Muscle of back (tissue), 11 donors: ENCODE measurements around the gene ARHGEF7. TPM values are rescaled to one million over a fixed set of nuclear protein-coding genes. Genes with fewer than 3 reads are reported as not detected.
A peak's percentile ranks its signal among the peaks of the same experiment; 100 is the strongest.

Experiments used
- DNase-seq, 3 donors: peaks; one replicate each; pipeline versions ENCODE4 v3.0.0 to v3.0.0-alpha.2; 2013
- polyA plus RNA-seq, 10 donors: library from polyadenylated mRNA; unstranded; fragments of 120-200 nt; gene quantifications; one replicate each; pipeline ENCODE4 v1.2.1, GENCODE V29; 2013; ENCODE audit not compliant: insufficient read length in 10 of 10

Gene ARHGEF7
- polyA plus RNA-seq, 10 donors: 54.3 to 90.5 (median 73.8) TPM

- DNase-seq: peak in 1 of 3 donors; percentile 58
Observed at GRCh38 chr13:111216166-111216960, 101.3 kb downstream of the ARHGEF7 start.

GRCh38 chr13:111217641-111218040 lies 102.5 kb downstream of the ARHGEF7 start:
- no peak for DNase-seq

- DNase-seq: no peak
Observed at GRCh38 chr13:111219280-111219679, 104.2 kb downstream of the ARHGEF7 start.

- DNase-seq: no peak
Observed at GRCh38 chr13:111219950-111220349, 104.8 kb downstream of the ARHGEF7 start.

GRCh38 chr13:111225166-111225565 lies 110.1 kb downstream of the ARHGEF7 start:
- no peak for DNase-seq

- DNase-seq: no peak
Observed at GRCh38 chr13:111225810-111226546, 110.9 kb downstream of the ARHGEF7 start.

GRCh38 chr13:111227405-111227804 lies 112.3 kb downstream of the ARHGEF7 start:
- DNase-seq: no peak

- DNase-seq: no peak
Observed at GRCh38 chr13:111228262-111229144, 113.4 kb downstream of the ARHGEF7 start.

- DNase-seq: no peak
Observed at GRCh38 chr13:111230385-111230930, 115.3 kb downstream of the ARHGEF7 start.

GRCh38 chr13:111232191-111232590 lies 117.1 kb downstream of the ARHGEF7 start:
- DNase-seq: no peak

- no peak for DNase-seq
Observed at GRCh38 chr13:111233080-111233479, 118.0 kb downstream of the ARHGEF7 start.

- DNase-seq: no peak
Observed at GRCh38 chr13:111239764-111240670, 124.9 kb downstream of the ARHGEF7 start.

GRCh38 chr13:111241006-111241755 lies 126.1 kb downstream of the ARHGEF7 start:
- DNase-seq: no peak

GRCh38 chr13:111241862-111242261 lies 126.8 kb downstream of the ARHGEF7 start:
- no peak for DNase-seq

- no peak for DNase-seq
Observed at GRCh38 chr13:111242585-111242984, 127.5 kb downstream of the ARHGEF7 start.

- no peak for DNase-seq
Observed at GRCh38 chr13:111243981-111244380, 128.9 kb downstream of the ARHGEF7 start.

- peak in 1 of 3 donors; percentile 43 for DNase-seq
Observed at GRCh38 chr13:111245576-111246384, 130.7 kb downstream of the ARHGEF7 start.

GRCh38 chr13:111247552-111247951 lies 132.4 kb downstream of the ARHGEF7 start:
- peak in 2 of 3 donors; percentile 32 to 36 for DNase-seq

- no peak for DNase-seq
Observed at GRCh38 chr13:111248822-111249221, 133.7 kb downstream of the ARHGEF7 start.
